CD4-positive, alpha-beta T cell treated with Interleukin-12 subunit alpha and Interleukin-12 subunit beta, for 1 hour (primary cell): ENCODE data around the gene SRD5A3.
"Not testable (repeated sequence)": the region's sequence is repeated elsewhere in the genome, so short reads cannot be mapped to it uniquely, and the experiment has no call there.

ENCODE experiments used
- DNase-seq: peaks from one replicate; pipeline ENCODE4 v3.0.0-alpha.2; 2020

The SRD5A3 gene

DNA sequence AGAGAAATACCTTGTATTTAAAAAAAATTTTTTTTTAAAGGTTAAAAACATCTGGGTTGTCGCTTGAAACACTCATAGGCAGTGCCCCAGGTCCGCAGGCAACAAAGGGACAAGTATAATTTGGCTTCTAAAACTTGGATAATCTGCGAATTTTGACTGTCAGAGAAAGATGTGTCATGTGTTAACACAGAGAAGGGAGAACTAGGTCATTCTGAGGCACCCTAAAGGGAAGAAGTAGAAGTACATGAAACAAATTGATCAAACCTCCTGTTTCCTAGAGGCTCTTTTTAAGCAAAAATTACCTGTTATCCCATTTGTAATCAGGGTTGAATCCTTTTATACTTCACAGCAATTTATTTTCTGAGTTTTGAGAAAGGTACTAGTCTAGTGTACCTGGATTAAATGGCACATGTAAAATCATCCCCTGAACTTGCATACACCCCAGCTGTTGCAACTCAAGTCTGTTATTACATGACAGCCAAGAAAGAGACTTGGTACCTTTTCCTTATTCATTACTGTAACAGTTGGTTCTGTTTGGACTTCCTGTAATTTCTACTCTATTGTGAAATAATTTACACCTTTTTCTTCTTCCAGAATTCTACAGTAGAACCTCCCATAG, 1.7 kb downstream of the SRD5A3 start:
- no peak for DNase-seq

DNA sequence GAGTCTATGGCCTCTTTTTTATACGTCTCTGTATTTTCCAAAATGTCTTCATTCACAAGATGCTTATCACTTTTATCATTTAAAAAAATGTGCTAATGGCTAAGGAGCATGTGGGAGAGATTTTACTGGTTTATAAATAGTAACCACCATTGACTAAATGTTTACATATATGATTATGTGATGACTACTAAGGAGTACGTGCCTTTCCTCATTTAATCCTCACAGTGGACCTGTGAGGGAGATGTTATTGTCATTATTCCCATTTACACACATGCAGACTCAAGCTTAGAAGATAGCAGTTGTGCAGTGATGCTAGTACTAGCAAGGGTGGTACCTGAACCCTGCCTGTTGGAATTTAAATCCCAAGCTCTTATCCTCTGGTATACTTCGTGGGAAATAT, 2.4 kb downstream of the SRD5A3 start:
- DNase-seq = no peak

DNA sequence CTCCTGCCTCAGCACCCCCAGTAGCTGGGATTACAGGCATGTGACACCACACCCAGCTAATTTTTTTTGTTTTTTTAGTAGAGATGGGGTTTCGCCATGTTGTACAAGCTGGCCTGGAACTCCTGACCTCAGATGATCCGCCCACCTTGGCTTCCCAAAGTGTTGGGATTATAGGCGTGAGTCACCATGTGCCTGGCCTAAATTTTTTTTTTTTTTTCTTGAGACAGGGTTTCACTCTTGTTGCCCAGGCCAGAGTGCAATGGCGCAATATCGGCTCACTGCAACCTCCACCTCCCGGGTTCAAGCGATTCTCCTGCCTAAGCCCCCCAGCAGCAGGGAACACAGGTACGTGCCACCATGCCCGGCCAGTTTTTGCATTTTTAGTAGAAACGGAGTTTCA, 4.8 kb downstream of the SRD5A3 start:
- DNase-seq = not testable (repeated sequence)

DNA sequence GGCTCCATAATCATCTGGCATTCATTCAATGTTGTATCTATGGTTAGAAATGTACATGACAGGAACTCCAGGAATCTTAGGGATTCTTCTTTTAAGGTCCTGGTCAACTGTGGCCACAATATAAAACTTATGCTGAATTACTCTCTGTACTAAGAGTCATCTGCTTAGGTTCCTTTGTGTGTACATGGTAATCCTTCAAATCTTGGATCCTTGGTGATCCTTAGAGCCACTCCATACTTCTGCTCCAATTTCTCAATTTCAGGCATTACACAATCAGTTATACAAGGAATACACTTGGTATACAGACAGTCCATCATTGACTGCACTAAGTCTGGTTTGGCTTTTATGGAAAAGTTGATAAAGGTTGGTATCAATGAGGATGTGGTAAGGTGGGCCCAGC, 5.8 kb downstream of the SRD5A3 start:
- DNase-seq = no peak

DNA sequence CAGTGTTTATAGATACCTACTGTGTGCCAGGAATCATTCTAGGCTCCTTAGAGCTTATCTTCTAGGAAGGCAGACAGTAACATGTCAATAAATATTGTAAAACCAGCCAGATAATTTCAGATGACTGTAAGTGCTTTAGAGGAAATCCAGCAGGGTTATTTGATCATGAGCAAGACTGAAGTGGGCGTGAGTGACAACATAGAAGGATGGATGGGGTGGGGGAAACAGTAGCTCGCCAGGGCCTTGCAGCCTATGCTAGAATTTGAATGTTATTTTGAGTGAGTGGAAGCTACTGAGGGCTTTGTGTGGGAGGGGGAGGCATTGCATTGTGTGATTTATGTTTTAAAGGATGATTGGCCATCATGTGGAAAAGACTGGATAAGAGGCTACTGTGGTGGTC, 6.7 kb downstream of the SRD5A3 start:
- DNase-seq = no peak

DNA sequence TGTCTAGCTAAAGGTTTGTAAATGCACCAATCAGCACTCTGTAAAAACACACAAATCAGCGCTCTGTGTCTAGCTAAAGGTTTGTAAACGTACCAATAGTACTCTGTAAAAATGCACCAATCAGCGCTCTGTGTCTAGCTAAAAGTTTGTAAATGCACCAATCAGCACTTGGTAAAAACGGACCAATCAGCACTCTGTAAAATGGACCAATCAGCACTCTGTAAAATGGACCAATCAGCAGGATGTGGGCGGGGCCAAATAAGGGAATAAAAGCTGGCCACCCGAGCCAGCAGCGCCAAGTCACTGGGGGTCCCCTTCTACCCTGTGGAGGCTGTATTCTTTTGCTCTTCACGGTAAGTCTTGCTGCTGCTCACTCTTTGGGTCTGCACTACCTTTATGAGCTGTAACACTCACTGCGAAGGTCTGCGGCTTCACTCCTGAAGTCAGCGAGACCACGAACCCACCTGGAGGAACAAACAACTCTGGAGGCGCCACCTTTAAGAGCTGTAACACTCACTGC, 7.2 kb downstream of the SRD5A3 start:
- DNase-seq = not testable (repeated sequence)

DNA sequence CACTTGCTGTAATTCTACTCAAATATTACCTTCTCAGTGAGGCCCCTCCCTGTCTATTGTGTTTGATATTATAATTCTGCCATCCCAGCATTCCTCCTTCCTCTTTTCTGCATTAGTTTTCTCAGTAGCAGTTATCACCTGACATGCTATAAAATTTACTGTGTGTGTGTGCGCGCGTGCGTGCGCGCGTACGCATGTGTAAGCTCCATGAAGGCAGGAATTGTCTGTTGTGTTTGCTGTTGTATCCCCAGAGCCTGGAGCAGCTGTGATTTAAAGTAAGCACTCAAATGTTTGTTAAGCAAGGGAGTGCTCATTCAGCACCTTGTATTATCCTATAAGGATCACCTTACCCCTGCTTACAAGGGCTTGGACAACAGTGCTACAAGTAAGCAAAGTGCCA, 8.6 kb downstream of the SRD5A3 start:
- no peak for DNase-seq

DNA sequence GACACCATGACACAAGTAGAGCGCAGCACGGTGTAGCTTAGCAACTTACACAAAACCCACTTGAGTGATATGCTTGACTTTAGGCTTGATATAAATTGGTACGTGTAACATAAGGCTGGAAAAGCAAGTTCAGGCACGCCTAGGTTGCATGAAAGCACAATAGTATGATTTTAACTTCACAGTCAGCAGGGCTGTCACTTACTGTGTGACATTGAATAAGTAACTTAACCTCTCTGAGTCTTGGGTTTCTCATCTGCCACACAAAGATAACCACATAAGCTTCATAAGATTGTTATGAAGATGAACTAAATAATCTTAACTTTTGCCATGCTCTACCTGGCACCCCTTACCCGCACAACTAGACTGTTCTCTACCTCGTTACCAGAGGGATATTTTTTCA, 9.5 kb downstream of the SRD5A3 start:
- no peak for DNase-seq

DNA sequence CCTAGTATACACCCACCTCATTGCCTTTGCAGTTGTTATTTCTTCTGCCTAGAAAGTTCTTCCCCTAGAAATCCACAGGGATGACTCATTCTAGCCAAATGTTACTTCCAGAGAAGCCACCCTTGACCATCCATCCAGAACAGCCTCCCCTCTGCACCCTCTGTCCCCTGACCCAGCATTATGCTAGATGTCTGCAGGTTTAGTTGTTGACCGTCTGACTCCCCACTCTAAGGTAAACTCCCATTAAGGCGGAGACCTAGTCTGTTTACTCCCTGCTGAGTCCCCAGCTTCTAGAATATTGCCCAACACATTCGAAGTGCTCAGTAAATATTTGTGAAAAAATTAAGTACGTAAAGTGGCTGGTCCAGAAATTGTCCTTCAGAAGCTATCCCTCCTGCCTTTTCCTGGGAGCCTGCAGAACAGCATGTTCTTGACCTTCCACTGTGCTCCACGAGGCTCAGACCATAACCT, 11.0 kb downstream of the SRD5A3 start:
- DNase-seq = no peak

DNA sequence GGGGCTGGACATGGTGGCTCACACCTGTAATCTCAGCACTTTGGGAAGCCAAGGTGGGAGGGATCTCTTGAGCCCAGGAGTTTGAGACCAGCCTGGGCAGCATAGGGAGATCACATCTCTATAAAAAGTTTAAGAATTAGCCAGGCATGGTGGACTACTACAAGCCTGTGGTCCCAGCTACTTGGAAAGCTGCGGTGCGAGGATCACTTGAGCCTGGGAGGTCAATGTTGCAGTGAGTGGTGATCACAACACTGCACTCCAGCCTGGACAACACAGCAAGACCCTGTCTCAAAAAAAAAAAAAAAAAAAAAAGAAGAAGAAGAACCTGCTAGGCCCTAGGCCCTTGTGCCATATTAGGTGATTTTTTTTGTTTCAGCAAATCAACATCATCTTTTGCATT, 12.2 kb downstream of the SRD5A3 start:
- DNase-seq = no peak

DNA sequence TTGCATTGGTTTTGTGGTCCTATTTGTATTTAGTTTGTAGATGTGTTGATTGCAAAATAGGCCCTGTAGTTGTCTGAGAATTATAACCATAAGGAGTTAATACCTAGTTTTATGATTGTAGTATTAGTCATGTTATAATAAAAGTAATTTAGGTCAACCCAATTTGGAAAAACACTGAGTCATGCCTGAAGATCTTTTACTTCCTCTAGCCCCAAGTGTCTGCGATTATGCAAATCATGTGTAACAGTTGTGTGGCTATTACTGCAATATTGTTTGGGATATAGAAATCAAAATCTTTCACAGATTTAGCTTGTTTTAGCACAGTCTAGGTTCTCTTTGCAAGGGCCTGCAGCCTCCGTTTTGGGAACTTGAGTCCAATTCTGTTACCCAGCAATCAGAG, 12.6 kb downstream of the SRD5A3 start:
- no peak for DNase-seq

DNA sequence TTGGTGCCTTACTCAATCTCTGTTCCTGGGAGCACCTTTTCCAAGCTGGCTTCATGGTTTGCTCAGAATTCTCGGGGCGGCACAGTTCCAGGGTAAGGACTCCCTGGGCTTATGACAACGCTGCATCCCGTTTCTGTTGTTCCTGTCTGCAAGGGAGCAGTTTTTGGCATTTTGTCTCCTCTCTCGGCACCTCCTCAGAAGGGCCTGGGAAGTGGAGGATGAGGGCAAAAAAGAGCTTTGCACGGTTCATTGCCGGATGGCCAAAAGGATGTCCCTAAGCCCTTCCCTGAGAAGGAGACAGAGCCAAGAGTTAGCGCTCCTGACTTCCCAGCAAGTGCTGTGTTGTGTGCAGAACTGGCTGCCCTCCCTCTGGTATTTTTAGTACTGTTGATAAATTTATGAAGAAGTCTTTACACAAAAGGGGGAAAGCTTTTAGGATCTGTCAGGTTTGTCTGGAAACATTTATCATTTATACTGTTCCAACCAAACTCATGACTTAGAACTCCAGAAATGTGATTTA, 13.4 kb downstream of the SRD5A3 start:
- no peak for DNase-seq

DNA sequence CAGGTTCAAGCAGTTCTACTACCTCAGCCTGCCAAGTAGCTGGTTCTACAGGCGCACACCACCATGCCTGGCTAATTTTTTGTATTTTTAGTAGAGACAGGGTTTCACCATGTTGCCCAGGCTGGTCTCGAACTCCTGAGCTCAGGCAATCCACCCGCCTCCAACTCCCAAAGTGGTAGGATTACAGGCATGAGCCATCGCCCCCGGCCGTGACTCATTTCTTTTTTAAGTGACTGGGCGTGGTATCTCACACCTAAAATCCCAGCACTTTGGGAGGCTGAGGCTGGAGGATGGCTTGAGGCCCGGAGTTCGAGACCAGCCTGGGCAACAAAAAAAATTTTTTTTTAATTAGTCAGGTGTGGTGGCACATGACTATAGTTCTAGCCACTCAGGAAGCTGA, 16.9 kb downstream of the SRD5A3 start:
- DNase-seq = not testable (repeated sequence)

DNA sequence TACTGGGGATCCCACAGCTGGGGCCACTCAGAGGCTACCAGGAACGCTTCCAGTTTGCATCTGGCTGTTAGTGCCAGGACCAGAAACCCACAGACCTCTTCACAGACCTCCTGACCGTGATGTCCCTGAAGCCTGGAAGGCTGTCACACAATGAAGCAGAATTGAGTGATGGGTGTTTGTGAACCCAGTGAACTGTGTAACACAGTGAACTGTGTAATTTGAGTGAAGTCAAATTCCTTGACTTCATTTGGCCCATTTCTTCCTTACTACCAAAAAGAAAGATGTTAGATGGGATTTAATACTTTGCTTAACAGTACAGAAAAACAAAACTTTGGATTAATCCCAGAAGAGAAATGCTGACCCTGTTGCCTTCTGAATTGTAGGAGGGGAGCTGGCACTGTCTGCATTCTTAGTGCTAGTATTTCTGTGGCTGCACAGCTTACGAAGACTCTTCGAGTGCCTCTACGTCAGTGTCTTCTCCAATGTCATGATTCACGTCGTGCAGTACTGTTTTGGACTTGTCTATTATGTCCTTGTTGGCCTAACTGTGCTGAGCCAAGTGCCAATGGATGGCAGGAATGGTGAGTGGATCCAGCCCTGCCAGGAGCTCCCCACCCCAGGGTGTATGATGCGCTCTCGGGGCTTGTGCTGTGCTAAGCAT, 17.8 kb downstream of the SRD5A3 start:
- DNase-seq = no peak

DNA sequence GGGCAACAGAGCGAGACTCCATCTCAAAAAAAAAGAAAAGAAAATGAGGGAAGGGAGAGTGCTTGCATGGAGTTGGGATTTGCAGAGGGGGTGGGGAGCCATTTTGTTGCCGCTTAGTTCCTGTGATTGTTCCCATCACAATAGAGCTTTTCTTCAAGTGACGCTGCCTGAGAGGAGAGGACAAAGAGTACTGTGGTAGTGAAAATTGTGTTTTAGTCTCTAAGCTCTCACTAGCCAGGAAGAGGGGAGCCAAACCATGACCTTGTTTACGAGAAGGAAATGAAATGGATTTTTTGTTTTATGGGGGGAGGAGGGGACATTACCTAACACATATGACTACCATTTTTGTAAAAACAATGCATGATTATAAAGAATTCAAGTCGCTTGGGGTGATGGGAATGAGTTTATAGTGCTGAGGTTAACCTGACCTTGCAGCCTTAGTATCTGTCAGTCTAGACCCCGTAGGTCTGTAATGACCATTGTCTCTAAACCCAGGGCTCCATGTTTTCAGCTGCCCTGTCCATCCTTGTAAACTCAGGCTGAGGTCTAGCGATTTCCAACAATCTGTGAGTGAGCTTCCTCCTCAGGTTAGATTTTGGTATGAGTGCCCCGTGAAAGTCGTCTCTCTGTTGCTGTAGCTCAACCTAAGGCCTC, 18.8 kb downstream of the SRD5A3 start:
- no peak for DNase-seq

DNA sequence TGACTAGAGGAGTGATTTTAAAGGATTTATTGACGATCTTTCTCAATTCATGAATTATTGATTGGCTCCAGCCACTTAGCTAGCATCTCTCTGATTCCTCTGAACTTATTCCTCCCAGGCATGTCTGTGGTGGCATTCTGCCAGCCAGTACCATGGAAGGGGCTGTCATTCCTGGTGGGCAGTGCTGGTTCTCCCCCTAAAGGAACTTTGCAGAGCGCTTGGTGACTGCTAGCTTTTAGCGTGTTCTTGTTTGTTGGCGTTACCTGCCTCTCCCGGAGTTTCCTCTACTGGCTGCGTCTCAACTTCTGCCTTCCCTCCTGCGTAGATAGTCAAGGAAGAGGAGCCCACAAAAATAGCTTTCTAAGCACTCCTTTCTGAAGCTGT, 19.3 kb downstream of the SRD5A3 start:
- no peak for DNase-seq

DNA sequence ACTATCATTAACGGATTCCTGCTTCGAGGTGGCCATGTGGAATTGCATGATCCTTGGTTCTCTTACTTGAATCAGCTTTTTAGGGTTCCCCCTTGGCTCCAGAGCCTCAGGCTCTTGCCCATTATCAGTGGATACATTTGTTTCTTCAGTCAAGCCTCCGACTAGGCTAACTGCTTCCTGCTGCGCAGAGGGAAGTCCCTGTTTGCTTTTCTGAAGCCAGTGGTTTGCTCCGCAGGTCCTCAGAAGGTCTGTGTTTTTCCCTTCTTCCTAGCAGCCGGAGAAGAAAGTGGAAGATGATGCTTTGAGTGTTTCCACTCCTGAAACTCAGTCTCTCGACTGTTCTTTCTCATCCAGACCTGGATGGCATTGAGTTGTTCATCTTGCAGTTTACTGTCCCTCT, 20.6 kb downstream of the SRD5A3 start:
- no peak for DNase-seq

DNA sequence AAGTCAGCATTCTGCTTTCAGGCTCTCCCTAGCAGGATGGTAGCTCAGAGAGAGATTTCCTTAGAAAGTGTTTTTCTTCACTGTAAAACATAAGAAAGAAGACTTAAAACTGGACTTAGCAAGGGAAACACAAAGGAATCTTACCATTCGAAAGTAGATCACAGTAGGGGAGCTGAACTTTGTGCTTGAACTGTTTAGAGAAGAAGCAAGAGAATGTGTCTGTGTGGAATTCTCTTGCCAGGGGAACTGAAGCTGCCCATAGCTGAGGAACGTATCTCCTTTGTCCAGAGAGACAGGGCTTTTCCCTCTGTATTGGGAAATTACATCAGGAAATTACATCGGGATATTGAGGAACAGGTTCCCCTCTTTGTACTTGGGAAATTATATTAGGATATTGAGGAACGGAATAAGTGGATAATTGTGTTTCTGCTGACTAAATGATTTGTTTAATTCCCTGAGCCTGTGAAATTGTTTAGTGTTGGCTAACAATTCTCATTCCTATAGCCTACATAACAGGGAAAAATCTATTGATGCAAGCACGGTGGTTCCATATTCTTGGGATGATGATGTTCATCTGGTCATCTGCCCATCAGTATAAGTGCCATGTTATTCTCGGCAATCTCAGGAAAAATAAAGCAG, 21.2 kb downstream of the SRD5A3 start:
- no peak for DNase-seq

DNA sequence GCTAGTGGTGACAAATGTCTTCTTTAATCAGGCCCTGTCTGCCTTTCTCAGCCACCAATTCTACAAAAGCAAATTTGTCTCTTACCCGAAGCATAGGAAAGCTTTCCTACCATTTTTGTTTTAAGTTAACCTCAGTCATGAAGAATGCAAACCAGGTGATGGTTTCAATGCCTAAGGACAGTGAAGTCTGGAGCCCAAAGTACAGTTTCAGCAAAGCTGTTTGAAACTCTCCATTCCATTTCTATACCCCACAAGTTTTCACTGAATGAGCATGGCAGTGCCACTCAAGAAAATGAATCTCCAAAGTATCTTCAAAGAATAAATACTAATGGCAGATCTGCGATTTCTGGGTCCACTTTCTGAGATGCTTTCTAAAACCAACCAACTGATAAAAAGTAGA, 23.9 kb downstream of the SRD5A3 start:
- DNase-seq = no peak

DNA sequence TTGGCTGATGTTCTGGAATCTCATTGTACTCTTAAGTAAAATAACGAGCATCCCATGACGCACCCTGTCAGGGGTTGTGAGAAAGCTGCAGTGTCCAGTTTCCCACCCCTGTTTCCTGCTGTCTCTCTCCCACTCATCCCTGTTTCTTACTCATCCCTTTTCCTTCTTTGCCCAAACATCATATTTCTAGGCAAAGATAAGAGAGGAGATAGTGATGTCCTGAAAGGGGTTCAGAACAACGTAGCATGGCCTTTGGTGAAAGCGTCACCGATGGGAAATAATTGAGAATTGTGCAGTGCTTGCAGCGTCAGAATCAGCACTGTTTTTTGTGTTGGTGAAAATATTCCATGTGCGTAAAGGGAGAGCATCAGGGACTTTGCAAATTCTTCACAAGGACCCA, 26.2 kb downstream of the SRD5A3 start:
- no peak for DNase-seq

DNA sequence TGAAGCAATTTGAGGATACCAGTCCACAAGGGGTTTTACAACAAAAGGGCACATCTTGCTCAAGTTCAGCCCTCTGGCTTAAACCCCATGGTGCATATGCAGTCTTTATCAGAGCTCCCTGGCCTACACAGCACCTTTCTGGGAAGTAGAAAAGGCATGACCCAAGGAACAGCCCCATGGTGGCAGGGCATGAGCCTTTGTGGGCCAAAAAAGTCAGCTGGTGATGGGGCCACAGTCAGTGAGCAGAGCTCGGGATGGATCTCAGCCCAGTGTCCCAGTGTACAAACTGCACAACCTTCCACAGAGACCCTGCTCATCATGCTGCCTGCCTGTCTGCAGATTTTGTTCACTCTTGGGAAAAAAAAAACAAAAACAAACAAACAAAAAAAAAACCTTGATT, 27.4 kb downstream of the SRD5A3 start:
- DNase-seq = no peak

DNA sequence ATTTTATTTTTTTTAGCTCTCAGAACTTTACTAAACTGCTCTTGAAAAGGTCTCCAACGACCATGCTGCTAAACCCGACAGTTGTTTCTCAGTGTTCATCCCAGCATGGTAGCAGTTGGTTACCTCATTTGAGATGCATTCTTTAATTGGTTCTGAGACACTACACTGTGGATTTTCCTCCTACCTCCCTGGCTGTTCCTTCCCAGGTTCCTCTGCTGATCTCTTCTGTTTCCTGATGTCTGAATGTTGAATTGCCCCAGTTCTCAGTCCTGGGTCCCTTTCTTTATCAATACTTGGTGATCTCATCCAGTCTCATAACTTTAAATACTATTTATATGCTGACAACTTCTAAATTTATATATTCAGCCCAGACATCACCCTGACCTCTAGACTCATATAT, 30.7 kb downstream of the SRD5A3 start:
- no peak for DNase-seq

DNA sequence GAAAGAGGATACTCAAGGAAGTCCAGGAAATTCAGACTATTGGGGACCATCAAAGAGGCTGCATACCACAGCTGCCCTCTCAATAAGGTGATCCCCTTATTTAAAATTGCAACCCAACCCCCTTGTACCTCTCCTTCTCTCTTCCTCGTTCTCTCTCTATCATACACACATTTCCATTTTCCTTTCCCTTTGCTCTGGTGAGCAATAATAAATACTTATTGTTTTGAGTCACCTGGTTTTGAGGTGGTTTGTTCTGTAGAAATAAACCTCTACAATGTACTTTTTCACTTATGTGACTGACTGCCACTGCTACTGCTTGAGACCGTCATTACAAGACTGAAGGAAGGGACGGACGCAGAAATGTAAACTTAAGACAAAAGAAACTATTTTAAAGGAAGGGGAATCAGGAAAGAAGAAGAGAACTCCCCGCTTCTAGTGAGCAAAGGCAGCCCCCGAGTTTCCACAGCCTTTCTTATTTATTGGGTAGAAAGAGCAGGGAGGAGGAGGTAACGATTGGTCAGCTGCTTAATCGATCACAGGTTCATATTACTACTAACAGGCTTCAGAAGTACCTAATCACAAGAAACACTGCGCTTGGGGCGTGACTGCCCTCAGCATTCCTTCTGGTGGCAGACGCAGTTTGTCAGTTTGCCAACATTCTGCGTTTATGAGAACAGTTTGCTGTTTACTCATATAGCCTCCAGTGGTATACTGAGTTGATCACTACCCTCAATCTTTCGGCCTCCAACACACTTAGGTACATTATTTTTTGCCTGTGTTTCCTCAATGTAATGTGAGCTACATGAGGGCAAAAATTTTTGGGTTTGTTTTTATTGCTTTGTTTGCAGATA, 32.8 kb downstream of the SRD5A3 start:
- no peak for DNase-seq
